K562 (cell line): Measurements from ENCODE around the gene TGM5. TPM values are rescaled to one million over a fixed set of nuclear protein-coding genes. Genes with fewer than 3 reads are reported as not detected.
A peak's percentile ranks its signal among the peaks of the same experiment; 100 is the strongest.

ENCODE experiments used
- ATAC-seq: fragments of 200-7000 bp; cut with Tn5 transposase; 3 replicates; pipeline ENCODE4 v1.9.1; 2020; ENCODE audit warnings: moderate library complexity
- BruUV-seq: library from RNA; stranded (reverse); fragments of 400-500 nt; replicated peaks from 2 replicates; lab custom pipeline; 2021; lab: Mats Ljungman, UMichigan
- CTCF ChIA-PET: fragments of 300-600 bp; formaldehyde crosslinking; extraction: SDS; loops from one replicate; lab custom pipeline; 2021; ENCODE audit warnings: low intra/inter-chr PET ratio; lab: Yijun Ruan, JAX
- POLR2A ChIA-PET: fragments of 300-600, 350-650 bp; sonication (Branson Sonifier 250); formaldehyde crosslinking; extraction: SDS; loops from one replicate; lab custom pipeline; 2021; ENCODE audit warnings: antibody characterized with exemption, inconsistent platforms; lab: Yijun Ruan, JAX
- DNase-seq, 4 experiments: peaks; one replicate each; pipeline versions ENCODE4 v3.0.0 to v3.0.0-alpha.2; 2011 to 2018; ENCODE audit warnings: low spot score in 3 of 4, mixed read lengths in 3 of 4; ENCODE audit errors: extremely low read depth in 1 of 4
- FAIRE-seq: peaks from 2 replicates; lab custom pipeline; 2011; peaks lifted over from hg19 to GRCh38; lab: Jason Lieb, UNC
- H2AFZ ChIP-seq: 2 replicates; pipeline ENCODE4 v1.6.0; 2011; ENCODE audit warnings: low read depth, low read length, control low read depth, inconsistent platforms
- H3K27ac ChIP-seq: fragments of 200-600 bp; 3 replicates; pipeline ENCODE4 v1.8.0; 2011; ENCODE audit warnings: low read depth, mild to moderate bottlenecking, control low read depth, inconsistent platforms, low read length, moderate library complexity, mixed read lengths; ENCODE audit errors: extremely low read depth
- H3K27me3 ChIP-seq, 2 experiments: fragments of 300-600 bp in 1 of 2; 2 replicates in 1 of 2; 3 replicates in 1 of 2; pipeline versions ENCODE4 v1.6.0 to v1.8.0; 2011; ENCODE audit warnings: inconsistent platforms in 2 of 2, low read length in 2 of 2, mild to moderate bottlenecking in 1 of 2, mixed read lengths in 1 of 2, moderate library complexity in 1 of 2; ENCODE audit not compliant: control insufficient read depth in 2 of 2, insufficient read depth in 2 of 2
- H3K36me3 ChIP-seq: fragments of 300-600 bp; 3 replicates; pipeline ENCODE4 v1.8.0; 2011; ENCODE audit warnings: mild to moderate bottlenecking, low read length, inconsistent platforms; ENCODE audit not compliant: control insufficient read depth, insufficient read depth
- H3K4me1 ChIP-seq, 2 experiments: fragments of 200-600 bp in 1 of 2; replicated peaks in 1 of 2; 2 replicates in 1 of 2; 3 replicates in 1 of 2; pipeline versions ENCODE4 v1.5.1 to v1.8.0; 2011; ENCODE audit warnings: inconsistent platforms in 2 of 2, low read length in 2 of 2, mild to moderate bottlenecking in 1 of 2, mixed read lengths in 1 of 2, moderate library complexity in 1 of 2; ENCODE audit not compliant: control insufficient read depth in 2 of 2, insufficient read depth in 2 of 2
- H3K4me2 ChIP-seq: 2 replicates; pipeline ENCODE4 v1.6.1; 2011; ENCODE audit warnings: low read length, control low read depth, inconsistent platforms, mixed read lengths; ENCODE audit not compliant: insufficient read depth
- H3K4me3 ChIP-seq: fragments of 200-600 bp; sonication (generic), shearing (Covaris generic); 2 replicates; pipeline ENCODE4 v1.5.1; 2016; ENCODE audit warnings: control low read depth, inconsistent platforms
- H3K79me2 ChIP-seq: fragments of 200-600 bp; 3 replicates; pipeline ENCODE4 v1.8.0; 2011; ENCODE audit warnings: low read length, inconsistent platforms; ENCODE audit not compliant: control insufficient read depth, insufficient read depth
- H3K9ac ChIP-seq, 2 experiments: 2 replicates each; pipeline versions ENCODE4 v1.6.0 to v1.6.1; 2011; ENCODE audit warnings: low read depth in 2 of 2, low read length in 2 of 2, control low read depth in 1 of 2, inconsistent platforms in 1 of 2, mild to moderate bottlenecking in 1 of 2, mixed read lengths in 1 of 2; ENCODE audit not compliant: insufficient read depth in 1 of 2
- H3K9me1 ChIP-seq: one replicate; pipeline ENCODE4 v1.6.0; 2011; ENCODE audit warnings: inconsistent platforms, mild to moderate bottlenecking, low read length, moderate library complexity; ENCODE audit not compliant: control insufficient read depth, insufficient read depth
- H3K9me3 ChIP-seq: replicated peaks from 2 replicates; pipeline ENCODE4 v1.5.1; 2011; ENCODE audit warnings: low read depth, low read length, inconsistent platforms; ENCODE audit not compliant: control insufficient read depth, insufficient read depth
- H4K20me1 ChIP-seq: replicated peaks from 2 replicates; pipeline ENCODE4 v1.6.1; 2011; ENCODE audit warnings: low read length, inconsistent platforms, mixed read lengths; ENCODE audit not compliant: control insufficient read depth, insufficient read depth
- ADNP ChIP-seq: fragments of 200-800 bp; sonication (Bioruptor generic); IDR thresholded peaks from 2 replicates; pipeline ENCODE4 v1.6.1; 2016; ENCODE audit warnings: missing genetic modification characterization, missing compliant biosample characterization
- BCOR ChIP-seq: fragments of 450-650 bp; IDR thresholded peaks from 2 replicates; pipeline ENCODE4 v1.6.1; 2016
- JUND ChIP-seq, 2 experiments: IDR thresholded peaks; 2 replicates in 1 of 2; 3 replicates in 1 of 2; pipeline ENCODE4 v1.6.1; 2011; ENCODE audit warnings: borderline replicate concordance in 2 of 2, low read depth in 2 of 2, low read length in 2 of 2, improper control_type of control experiment in 1 of 2, missing biosample characterization in 1 of 2, missing genetic modification characterization in 1 of 2, missing genetic modification reagents in 1 of 2
- NFE2L1 ChIP-seq: fragments of 450-650 bp; IDR thresholded peaks from 2 replicates; pipeline ENCODE4 v1.6.1; 2016; ENCODE audit warnings: missing genetic modification characterization, low read depth, mild to moderate bottlenecking, missing compliant biosample characterization, moderate library complexity, borderline replicate concordance
- NR4A1 ChIP-seq, 2 experiments: fragments of 250-450 bp in 1 of 2; fragments of 450-650 bp in 1 of 2; sonication (Bioruptor Pico) in 1 of 2; IDR thresholded peaks; 2 replicates each; pipeline versions ENCODE4 v1.4.0 to v1.6.1; 2016 to 2020; ENCODE audit warnings: mild to moderate bottlenecking in 2 of 2, missing compliant biosample characterization in 1 of 2, missing genetic modification characterization in 1 of 2, moderate library complexity in 1 of 2
- RAD21 ChIP-seq, 2 experiments: fragments of 250-450 bp in 1 of 2; fragments of 450-650 bp in 1 of 2; sonication (Bioruptor Pico) in 1 of 2; formaldehyde crosslinking in 1 of 2; IDR thresholded peaks in 1 of 2; conservative IDR thresholded peaks in 1 of 2; 2 replicates each; pipeline versions ENCODE4 v1.4.0 to v1.8.0; 2020 to 2022; ENCODE audit warnings: mild to moderate bottlenecking in 2 of 2, moderate library complexity in 1 of 2
- RBM25 ChIP-seq: fragments of 200-400 bp; formaldehyde crosslinking; IDR thresholded peaks from 2 replicates; pipeline ENCODE4 v1.6.1; 2018; ENCODE audit warnings: low read length, low read depth, moderate library complexity; ENCODE audit not compliant: severe bottlenecking
- TAF15 ChIP-seq: fragments of 200-400 bp; formaldehyde crosslinking; IDR thresholded peaks from 2 replicates; pipeline ENCODE4 v1.6.1; 2017; ENCODE audit warnings: mild to moderate bottlenecking, low read depth, low read length, moderate library complexity
- ZNF316 ChIP-seq: fragments of 450-650 bp; IDR thresholded peaks from 2 replicates; pipeline ENCODE4 v1.6.1; 2016
- WGBS: fragments of 100-300 bp; shearing (Covaris generic); methylation state at CpG from one replicate; pipeline ENCODE4 v1.1.6; 2016; ENCODE audit warnings: low coverage, mixed read lengths; ENCODE audit not compliant: insufficient coverage; ENCODE audit errors: missing lambda C conversion rate; 5-methylcytosine and 5-hydroxymethylcytosine counted together
- in situ Hi-C: fragments of 300-500 bp; cut with MboI; formaldehyde crosslinking; loops from 4 replicates; pipeline ENCODE4 v1.15.0; 2018; ENCODE audit warnings: inconsistent platforms, mixed read lengths
- intact Hi-C: fragments of 100-400 bp; cut with micrococcal nuclease; formaldehyde crosslinking; loops from 2 replicates; pipeline ENCODE4 v1.14.2; 2022
- polyA plus RNA-seq, 8 experiments: library from polyadenylated mRNA; depleted of rRNA in 4 of 8; stranded (reverse) in 5 of 8; unstranded in 3 of 8; fragments of >200 nt; fragmentation: Nextera tagmentation in 2 of 8; fragmentation: Illumina TruSeq in 1 of 8; extraction: Ambion mirVana in 2 of 8; extraction: Trizol in 1 of 8; gene quantifications; 2 replicates each; pipeline versions ENCODE4 v1.2.1 to v1.2.3, GENCODE V29; 2011 to 2014; ENCODE audit warnings: inconsistent platforms in 1 of 8, missing spikeins in 1 of 8
- total RNA-seq, 7 experiments: library from RNA; depleted of rRNA in 6 of 7; stranded (reverse); fragments of >200 nt in 6 of 7; fragmentation: Illumina TruSeq in 2 of 7; extraction: Trizol in 2 of 7; gene quantifications; 2 replicates each; pipeline versions ENCODE4 v1.2.1 to v1.2.3, GENCODE V29; 2011 to 2021; ENCODE audit warnings: low replicate concordance in 1 of 7

The TGM5 gene
- total and polyA plus RNA-seq, 9 of the 15 experiments (the other 6 are each of a cell fraction or from before 2014, with no cell fraction given): 0.03 to 0.10 (median 0.07) TPM; not detected in 6

- ATAC-seq (no peak), DNase-seq (no peak), FAIRE-seq (no peak)
- Histone ChIP-seq H3K9me3 (no peaks in the 10 kb centered on the region), H3K4me1 (no peaks in the 10 kb centered on the region; a peak in 1 of 5 replicates), H3K9ac (no peak overlapping the region), H3K27me3 (peaks cover 44 to 66% of the 10 kb centered on the region in 2 experiments), H3K36me3 (no peaks in the 10 kb centered on the region), H3K79me2 (no peaks in the 10 kb centered on the region), H3K4me3 (no peak overlapping the region), H2AFZ (no peak overlapping the region), H4K20me1 (peaks cover 3% of the 10 kb centered on the region; the same call in 1 of the 2 replicates), H3K9me1 (no peaks in the 10 kb centered on the region), H3K4me2 (no peak overlapping the region), H3K27ac (no peak overlapping the region)
- 19% methylated on average over 7 of the region's 7 CpGs for WGBS
- TF ChIP-seq NFE2L1 (tag) (no peak), RAD21 (CRISPR knock-in tag; conservative IDR thresholded peaks at IDR 0.05 in 1 of 2, IDR thresholded peaks at IDR 0.05 in 1 of 2) (no peak), TAF15 (no peak), RBM25 (peak; percentile 37), ZNF316 (no peak), NR4A1 (CRISPR knock-in tag; IDR thresholded peaks at IDR 0.05) (no peak), NR4A1 (tag; IDR thresholded peaks at IDR 0.05) (no peak), BCOR (peak; percentile 51; the same call in 1 of the 2 replicates), ADNP (peak; percentile 52; the same call in 1 of the 2 replicates), JUND (IDR thresholded peaks at IDR 0.05; ENCODE audit: borderline replicate concordance, low read depth, low read length) (no peak), JUND (tag; IDR thresholded peaks at IDR 0.05; ENCODE audit: borderline replicate concordance, low read depth, low read length) (no peak)
- intact Hi-C loops (loop anchor here (10.0 kb wide), 1 partner anchor 576 kb away; no protein-coding TSS in a partner anchor), in situ Hi-C loops (no loop called here)
- ChIA-PET POLR2A (interaction anchor here (0.9 kb wide), 1 partner anchor 50 kb away, joined by 3 read pairs; no protein-coding TSS in a partner anchor), CTCF (no interaction called here)
- no TSS peak for BruUV-seq
These were observed 14.3 kb upstream of the TGM5 start for GRCh38 chr15:43280996-43281395.
